GM23338 (cell line): Measurements from ENCODE around the gene STK17A.

Experiments
- EZH2 ChIP-seq: fragments of 200-600 bp; sonication (generic); IDR thresholded peaks from one replicate; pipeline ENCODE4 v1.8.0; 2017; ENCODE audit warnings: antibody characterized with exemption, mild to moderate bottlenecking, low read depth; ENCODE audit not compliant: unreplicated experiment
- EZH2phosphoT487 ChIP-seq: fragments of 200-600 bp; sonication (generic); IDR thresholded peaks from one replicate; pipeline ENCODE4 v1.8.1; 2018; ENCODE audit warnings: antibody characterized with exemption; ENCODE audit not compliant: unreplicated experiment
- NANOG ChIP-seq: IDR thresholded peaks from 2 replicates; pipeline ENCODE4 v1.6.1; 2016; ENCODE audit warnings: antibody characterized with exemption, borderline replicate concordance
- POLR2AphosphoS5 ChIP-seq: IDR thresholded peaks from 2 replicates; pipeline ENCODE4 v1.6.1; 2016; ENCODE audit warnings: antibody characterized with exemption, low read depth
- TF ChIP-seq, protein P1 (sequence below), 2 experiments: fragments of 200-600 bp in 1 of 2; sonication (generic) in 1 of 2; conservative IDR thresholded peaks; 2 replicates each; pipeline versions ENCODE4 v1.5.1 to v1.6.1; 2016 to 2017; ENCODE audit warnings: antibody characterized with exemption in 2 of 2, low read depth in 2 of 2, mild to moderate bottlenecking in 2 of 2, moderate library complexity in 1 of 2

DNA sequence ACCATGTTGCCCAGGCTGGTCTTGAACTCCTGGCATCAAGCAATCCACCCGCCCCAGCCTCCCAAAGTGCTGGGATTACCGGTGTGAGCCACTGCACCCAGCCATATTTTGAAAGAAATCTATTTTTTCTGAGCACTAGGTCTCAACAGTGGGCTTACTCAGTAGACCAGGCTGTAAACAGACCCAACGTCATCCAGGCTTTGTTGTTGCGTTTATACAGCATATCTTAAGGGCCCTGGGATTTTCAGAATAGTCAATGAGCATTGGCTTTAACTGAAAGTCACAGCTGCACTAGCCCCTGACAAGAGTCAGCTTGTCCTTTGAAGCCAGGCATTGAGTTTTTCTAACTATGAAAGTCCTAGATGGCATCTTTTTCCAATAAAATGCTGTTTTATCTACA lies 49.8 kb downstream of the STK17A start:
- TF ChIP-seq EZH2phosphoT487 (no peak), EZH2 (no peak), NANOG (no peak), POLR2AphosphoS5 (no peak)
- TF ChIP-seq, protein P1, sequence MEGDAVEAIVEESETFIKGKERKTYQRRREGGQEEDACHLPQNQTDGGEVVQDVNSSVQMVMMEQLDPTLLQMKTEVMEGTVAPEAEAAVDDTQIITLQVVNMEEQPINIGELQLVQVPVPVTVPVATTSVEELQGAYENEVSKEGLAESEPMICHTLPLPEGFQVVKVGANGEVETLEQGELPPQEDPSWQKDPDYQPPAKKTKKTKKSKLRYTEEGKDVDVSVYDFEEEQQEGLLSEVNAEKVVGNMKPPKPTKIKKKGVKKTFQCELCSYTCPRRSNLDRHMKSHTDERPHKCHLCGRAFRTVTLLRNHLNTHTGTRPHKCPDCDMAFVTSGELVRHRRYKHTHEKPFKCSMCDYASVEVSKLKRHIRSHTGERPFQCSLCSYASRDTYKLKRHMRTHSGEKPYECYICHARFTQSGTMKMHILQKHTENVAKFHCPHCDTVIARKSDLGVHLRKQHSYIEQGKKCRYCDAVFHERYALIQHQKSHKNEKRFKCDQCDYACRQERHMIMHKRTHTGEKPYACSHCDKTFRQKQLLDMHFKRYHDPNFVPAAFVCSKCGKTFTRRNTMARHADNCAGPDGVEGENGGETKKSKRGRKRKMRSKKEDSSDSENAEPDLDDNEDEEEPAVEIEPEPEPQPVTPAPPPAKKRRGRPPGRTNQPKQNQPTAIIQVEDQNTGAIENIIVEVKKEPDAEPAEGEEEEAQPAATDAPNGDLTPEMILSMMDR (conservative IDR thresholded peaks at IDR 0.05; ENCODE audit: low read depth in 2 of 2), result no peak
